K562 (cell line): ENCODE measurements around the gene ARL3. TPM values are rescaled to one million over a fixed set of nuclear protein-coding genes. Genes with fewer than 3 reads are reported as not detected.
A peak's percentile ranks its signal among the peaks of the same experiment; 100 is the strongest.

Experiments
- DPF2 ChIP-seq: fragments of 450-650 bp; IDR thresholded peaks from 2 replicates; pipeline ENCODE4 v1.6.1; 2016
- HNRNPL ChIP-seq: fragments of 200-400 bp; formaldehyde crosslinking; IDR thresholded peaks from 2 replicates; pipeline ENCODE4 v1.6.1; 2017; ENCODE audit warnings: low read depth, mild to moderate bottlenecking, low read length
- PHTF2 ChIP-seq: fragments of 250-450 bp; sonication (Bioruptor Pico); IDR thresholded peaks from 2 replicates; pipeline ENCODE4 v1.5.0; 2021; ENCODE audit warnings: mild to moderate bottlenecking
- POLR2A ChIP-seq: fragments of 450-650 bp; conservative IDR thresholded peaks from 2 replicates; pipeline ENCODE4 v1.6.1; 2016
- PRPF4 ChIP-seq: fragments of 200-400 bp; formaldehyde crosslinking; IDR thresholded peaks from one replicate; pipeline ENCODE4 v1.6.1; 2017; ENCODE audit warnings: low read length, low read depth, mild to moderate bottlenecking; ENCODE audit not compliant: insufficient read depth, poor library complexity, severe bottlenecking
- TFAM ChIP-seq: fragments of 250-450 bp; sonication (Bioruptor Pico); conservative IDR thresholded peaks from 2 replicates; pipeline ENCODE4 v1.5.0; 2021; ENCODE audit warnings: mild to moderate bottlenecking, moderate library complexity
- ZNF134 ChIP-seq: fragments of 250-450 bp; sonication (Bioruptor Pico); conservative IDR thresholded peaks from 2 replicates; pipeline ENCODE4 v1.4.0; 2020
- polyA plus RNA-seq, 8 experiments: library from polyadenylated mRNA; depleted of rRNA in 4 of 8; stranded (reverse) in 5 of 8; unstranded in 3 of 8; fragments of >200 nt; fragmentation: Nextera tagmentation in 2 of 8; fragmentation: Illumina TruSeq in 1 of 8; extraction: Ambion mirVana in 2 of 8; extraction: Trizol in 1 of 8; gene quantifications; 2 replicates each; pipeline versions ENCODE4 v1.2.1 to v1.2.3, GENCODE V29; 2011 to 2014; ENCODE audit warnings: inconsistent platforms in 1 of 8, missing spikeins in 1 of 8
- total RNA-seq, 7 experiments: library from RNA; depleted of rRNA in 6 of 7; stranded (reverse); fragments of >200 nt in 6 of 7; fragmentation: Illumina TruSeq in 2 of 7; extraction: Trizol in 2 of 7; gene quantifications; 2 replicates each; pipeline versions ENCODE4 v1.2.1 to v1.2.3, GENCODE V29; 2011 to 2021; ENCODE audit warnings: low replicate concordance in 1 of 7
- TF ChIP-seq, protein P1 (sequence below), 2 experiments: fragments of 450-650 bp in 1 of 2; sonication (generic) in 1 of 2; formaldehyde crosslinking in 1 of 2; IDR thresholded peaks; 2 replicates each; pipeline versions ENCODE4 v1.7.1 to v1.9.0; 2016 to 2022; ENCODE audit warnings: inconsistent platforms in 1 of 2, mild to moderate bottlenecking in 1 of 2, missing genetic modification reagents in 1 of 2
- TF ChIP-seq, protein P2 (sequence below), 3 experiments: IDR thresholded peaks in 2 of 3; conservative IDR thresholded peaks in 1 of 3; 2 replicates each; pipeline ENCODE4 v1.5.1; 2011 to 2012; ENCODE audit warnings: low read length in 3 of 3, mild to moderate bottlenecking in 3 of 3, control low read depth in 2 of 3, improper control_type of control experiment in 1 of 3, inconsistent platforms in 1 of 3, low read depth in 1 of 3, mixed read lengths in 1 of 3, moderate library complexity in 1 of 3; ENCODE audit not compliant: insufficient read depth in 2 of 3
- TF ChIP-seq, protein P3 (sequence below), 3 experiments: fragments of 200-800 bp in 1 of 3; sonication (Bioruptor generic) in 1 of 3; sonication (generic) in 1 of 3; formaldehyde crosslinking in 1 of 3; IDR thresholded peaks; 2 replicates each; pipeline versions ENCODE4 v1.6.1 to v1.8.0; 2016 to 2022; ENCODE audit warnings: mild to moderate bottlenecking in 2 of 3, missing compliant biosample characterization in 2 of 3, missing genetic modification characterization in 2 of 3, missing genetic modification reagents in 1 of 3
- TF ChIP-seq, protein P4 (sequence below): fragments of 450-650 bp; IDR thresholded peaks from 2 replicates; pipeline ENCODE4 v1.6.1; 2018; ENCODE audit not compliant: partially characterized antibody

The ARL3 gene
- total and polyA plus RNA-seq, 9 of the 15 experiments (the other 6 are each of a cell fraction or from before 2014, with no cell fraction given): 2.9 to 8.9 (median 4.8) TPM

DNA sequence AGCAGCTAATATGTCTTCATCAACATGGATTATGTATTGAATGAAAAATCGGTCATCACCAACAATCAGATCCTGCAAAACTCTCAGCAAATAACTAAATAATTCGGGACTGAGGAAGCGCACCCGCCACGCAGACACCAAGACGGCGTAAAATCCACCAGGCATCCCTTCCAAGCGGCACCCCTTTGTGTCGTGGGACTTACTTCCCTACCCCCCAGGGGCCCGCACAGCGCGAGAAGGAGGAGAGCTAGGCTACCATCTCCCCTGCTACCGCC is 721 bp downstream of the ARL3 start (continued):
- TF ChIP-seq, protein P1, sequence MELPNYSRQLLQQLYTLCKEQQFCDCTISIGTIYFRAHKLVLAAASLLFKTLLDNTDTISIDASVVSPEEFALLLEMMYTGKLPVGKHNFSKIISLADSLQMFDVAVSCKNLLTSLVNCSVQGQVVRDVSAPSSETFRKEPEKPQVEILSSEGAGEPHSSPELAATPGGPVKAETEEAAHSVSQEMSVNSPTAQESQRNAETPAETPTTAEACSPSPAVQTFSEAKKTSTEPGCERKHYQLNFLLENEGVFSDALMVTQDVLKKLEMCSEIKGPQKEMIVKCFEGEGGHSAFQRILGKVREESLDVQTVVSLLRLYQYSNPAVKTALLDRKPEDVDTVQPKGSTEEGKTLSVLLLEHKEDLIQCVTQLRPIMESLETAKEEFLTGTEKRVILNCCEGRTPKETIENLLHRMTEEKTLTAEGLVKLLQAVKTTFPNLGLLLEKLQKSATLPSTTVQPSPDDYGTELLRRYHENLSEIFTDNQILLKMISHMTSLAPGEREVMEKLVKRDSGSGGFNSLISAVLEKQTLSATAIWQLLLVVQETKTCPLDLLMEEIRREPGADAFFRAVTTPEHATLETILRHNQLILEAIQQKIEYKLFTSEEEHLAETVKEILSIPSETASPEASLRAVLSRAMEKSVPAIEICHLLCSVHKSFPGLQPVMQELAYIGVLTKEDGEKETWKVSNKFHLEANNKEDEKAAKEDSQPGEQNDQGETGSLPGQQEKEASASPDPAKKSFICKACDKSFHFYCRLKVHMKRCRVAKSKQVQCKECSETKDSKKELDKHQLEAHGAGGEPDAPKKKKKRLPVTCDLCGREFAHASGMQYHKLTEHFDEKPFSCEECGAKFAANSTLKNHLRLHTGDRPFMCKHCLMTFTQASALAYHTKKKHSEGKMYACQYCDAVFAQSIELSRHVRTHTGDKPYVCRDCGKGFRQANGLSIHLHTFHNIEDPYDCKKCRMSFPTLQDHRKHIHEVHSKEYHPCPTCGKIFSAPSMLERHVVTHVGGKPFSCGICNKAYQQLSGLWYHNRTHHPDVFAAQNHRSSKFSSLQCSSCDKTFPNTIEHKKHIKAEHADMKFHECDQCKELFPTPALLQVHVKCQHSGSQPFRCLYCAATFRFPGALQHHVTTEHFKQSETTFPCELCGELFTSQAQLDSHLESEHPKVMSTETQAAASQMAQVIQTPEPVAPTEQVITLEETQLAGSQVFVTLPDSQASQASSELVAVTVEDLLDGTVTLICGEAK (IDR thresholded peaks at IDR 0.05): no peak
- TF ChIP-seq, protein P1 (CRISPR knock-in tag; IDR thresholded peaks at IDR 0.05): no peak
- no peak for TF ChIP-seq HNRNPL
- TF ChIP-seq TFAM (CRISPR knock-in tag): no peak
- no peak for TF ChIP-seq PHTF2 (CRISPR knock-in tag)
- TF ChIP-seq POLR2A: 0 out of 2 replicates have a peak, but pooled peaks have one; percentile 46
- TF ChIP-seq, protein P2, sequence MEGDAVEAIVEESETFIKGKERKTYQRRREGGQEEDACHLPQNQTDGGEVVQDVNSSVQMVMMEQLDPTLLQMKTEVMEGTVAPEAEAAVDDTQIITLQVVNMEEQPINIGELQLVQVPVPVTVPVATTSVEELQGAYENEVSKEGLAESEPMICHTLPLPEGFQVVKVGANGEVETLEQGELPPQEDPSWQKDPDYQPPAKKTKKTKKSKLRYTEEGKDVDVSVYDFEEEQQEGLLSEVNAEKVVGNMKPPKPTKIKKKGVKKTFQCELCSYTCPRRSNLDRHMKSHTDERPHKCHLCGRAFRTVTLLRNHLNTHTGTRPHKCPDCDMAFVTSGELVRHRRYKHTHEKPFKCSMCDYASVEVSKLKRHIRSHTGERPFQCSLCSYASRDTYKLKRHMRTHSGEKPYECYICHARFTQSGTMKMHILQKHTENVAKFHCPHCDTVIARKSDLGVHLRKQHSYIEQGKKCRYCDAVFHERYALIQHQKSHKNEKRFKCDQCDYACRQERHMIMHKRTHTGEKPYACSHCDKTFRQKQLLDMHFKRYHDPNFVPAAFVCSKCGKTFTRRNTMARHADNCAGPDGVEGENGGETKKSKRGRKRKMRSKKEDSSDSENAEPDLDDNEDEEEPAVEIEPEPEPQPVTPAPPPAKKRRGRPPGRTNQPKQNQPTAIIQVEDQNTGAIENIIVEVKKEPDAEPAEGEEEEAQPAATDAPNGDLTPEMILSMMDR (IDR thresholded peaks at IDR 0.05 in 2 of 3, conservative IDR thresholded peaks at IDR 0.05 in 1 of 3; ENCODE audit: insufficient read depth in 2 of 3, low read depth in 1 of 3, low read length in 3 of 3): 0 out of 6 replicates have a peak, but pooled peaks of 2 of the 3 experiments have one; percentile 24 to 41
- no peak for TF ChIP-seq DPF2
- TF ChIP-seq, protein P3, sequence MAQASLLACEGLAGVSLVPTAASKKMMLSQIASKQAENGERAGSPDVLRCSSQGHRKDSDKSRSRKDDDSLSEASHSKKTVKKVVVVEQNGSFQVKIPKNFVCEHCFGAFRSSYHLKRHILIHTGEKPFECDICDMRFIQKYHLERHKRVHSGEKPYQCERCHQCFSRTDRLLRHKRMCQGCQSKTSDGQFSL (CRISPR knock-in tag; IDR thresholded peaks at IDR 0.05): 0 out of 2 replicates have a peak, but pooled peaks have one; percentile 20
- TF ChIP-seq, protein P3 (tag; IDR thresholded peaks at IDR 0.05): no peak
- no peak for TF ChIP-seq ZNF134 (CRISPR knock-in tag)
- TF ChIP-seq PRPF4: no peak
- TF ChIP-seq, protein P4, sequence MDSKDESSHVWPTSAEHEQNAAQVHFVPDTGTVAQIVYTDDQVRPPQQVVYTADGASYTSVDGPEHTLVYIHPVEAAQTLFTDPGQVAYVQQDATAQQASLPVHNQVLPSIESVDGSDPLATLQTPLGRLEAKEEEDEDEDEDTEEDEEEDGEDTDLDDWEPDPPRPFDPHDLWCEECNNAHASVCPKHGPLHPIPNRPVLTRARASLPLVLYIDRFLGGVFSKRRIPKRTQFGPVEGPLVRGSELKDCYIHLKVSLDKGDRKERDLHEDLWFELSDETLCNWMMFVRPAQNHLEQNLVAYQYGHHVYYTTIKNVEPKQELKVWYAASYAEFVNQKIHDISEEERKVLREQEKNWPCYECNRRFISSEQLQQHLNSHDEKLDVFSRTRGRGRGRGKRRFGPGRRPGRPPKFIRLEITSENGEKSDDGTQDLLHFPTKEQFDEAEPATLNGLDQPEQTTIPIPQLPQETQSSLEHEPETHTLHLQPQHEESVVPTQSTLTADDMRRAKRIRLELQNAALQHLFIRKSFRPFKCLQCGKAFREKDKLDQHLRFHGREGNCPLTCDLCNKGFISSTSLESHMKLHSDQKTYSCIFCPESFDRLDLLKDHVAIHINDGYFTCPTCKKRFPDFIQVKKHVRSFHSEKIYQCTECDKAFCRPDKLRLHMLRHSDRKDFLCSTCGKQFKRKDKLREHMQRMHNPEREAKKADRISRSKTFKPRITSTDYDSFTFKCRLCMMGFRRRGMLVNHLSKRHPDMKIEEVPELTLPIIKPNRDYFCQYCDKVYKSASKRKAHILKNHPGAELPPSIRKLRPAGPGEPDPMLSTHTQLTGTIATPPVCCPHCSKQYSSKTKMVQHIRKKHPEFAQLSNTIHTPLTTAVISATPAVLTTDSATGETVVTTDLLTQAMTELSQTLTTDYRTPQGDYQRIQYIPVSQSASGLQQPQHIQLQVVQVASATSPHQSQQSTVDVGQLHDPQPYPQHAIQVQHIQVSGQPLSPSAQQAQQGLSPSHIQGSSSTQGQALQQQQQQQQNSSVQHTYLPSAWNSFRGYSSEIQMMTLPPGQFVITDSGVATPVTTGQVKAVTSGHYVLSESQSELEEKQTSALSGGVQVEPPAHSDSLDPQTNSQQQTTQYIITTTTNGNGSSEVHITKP: peak; percentile 41
